ENCODE data around the gene NKG7. TPM values are rescaled to one million over a fixed set of nuclear protein-coding genes. Genes with fewer than 3 reads are reported as not detected.

Gene NKG7
- total and polyA plus RNA-seq, 8 donors = 0.56 to 2.1 (median 1.0) TPM; not detected in 2

GRCh38 chr19:51387924-51388389, 15.5 kb upstream of the NKG7 start, which contains the start of gene LIM2:
TSS of gene LIM2 (minus strand) at chr19:51387974. CDS start at chr19:51387443, 531 bp downstream.
- FAIRE-seq = no peak
- intact Hi-C loops (cut with DNase I) = no loop called here
- no peaks in the 10 kb centered on the region for H3K27me3 ChIP-seq
- no peaks in the 10 kb centered on the region for H3K36me3 ChIP-seq
- DNase-seq = peak in 1 of 6 donors; percentile 21
- TF ChIP-seq CTCF (IDR thresholded peaks at IDR 0.05) = no peak
- H3K9me3 ChIP-seq = no peaks in the 10 kb centered on the region
- ATAC-seq = no peak
- no peak within 1 kb of the TSS for H3K27ac ChIP-seq
- 57 to 72% methylated on average over 15 of the region's 15 CpGs for WGBS, 2 donors
- no peaks in the 10 kb centered on the region for H3K4me1 ChIP-seq
- no peak within 1 kb of the TSS for H3K4me3 ChIP-seq

GRCh38 chr19:51386882-51387520, 14.5 kb upstream of the NKG7 start:
- H3K4me3 ChIP-seq = no peak overlapping the region
- intact Hi-C loops (cut with DNase I) = no loop called here
- H3K9me3 ChIP-seq = no peaks in the 10 kb centered on the region
- TF ChIP-seq CTCF (IDR thresholded peaks at IDR 0.05) = no peak
- FAIRE-seq = no peak
- H3K36me3 ChIP-seq = no peaks in the 10 kb centered on the region
- H3K27ac ChIP-seq = no peak overlapping the region
- DNase-seq = peak in 1 of 6 donors; percentile 47
- H3K4me1 ChIP-seq = no peaks in the 10 kb centered on the region
- H3K27me3 ChIP-seq = no peaks in the 10 kb centered on the region
- WGBS, 2 donors = 59 to 67% methylated on average over 14 of the region's 14 CpGs
- no peak for ATAC-seq

- ATAC-seq (no peak), FAIRE-seq (no peak), DNase-seq (no peak)
- no peaks in the 10 kb centered on the region for H3K27me3 ChIP-seq
- H3K4me3 ChIP-seq = no peak overlapping the region
- no peaks in the 10 kb centered on the region for H3K9me3 ChIP-seq
- H3K36me3 ChIP-seq = no peaks in the 10 kb centered on the region
- TF ChIP-seq CTCF (IDR thresholded peaks at IDR 0.05) = no peak
- H3K4me1 ChIP-seq = no peaks in the 10 kb centered on the region
- H3K27ac ChIP-seq = no peak overlapping the region
- WGBS, 2 donors = 89 to 95% methylated on average over 4 of the region's 4 CpGs
- intact Hi-C loops (cut with DNase I) = no loop called here
These were observed 9.6 kb upstream of the NKG7 start for GRCh38 chr19:51382004-51382403.

- DNase-seq (no peak), FAIRE-seq (no peak), ATAC-seq (no peak)
- no peaks in the 10 kb centered on the region for H3K36me3 ChIP-seq
- WGBS, 2 donors = 80 to 82% methylated on average over 9 of the region's 9 CpGs
- H3K4me1 ChIP-seq = no peaks in the 10 kb centered on the region
- TF ChIP-seq CTCF (IDR thresholded peaks at IDR 0.05) = no peak
- no peak overlapping the region for H3K27ac ChIP-seq
- no peaks in the 10 kb centered on the region for H3K27me3 ChIP-seq
- H3K9me3 ChIP-seq = no peaks in the 10 kb centered on the region
- no peak overlapping the region for H3K4me3 ChIP-seq
- intact Hi-C loops (cut with DNase I) = no loop called here
These were observed 7.9 kb upstream of the NKG7 start for GRCh38 chr19:51380379-51380778.

GRCh38 chr19:51377422-51377821, 5.0 kb upstream of the NKG7 start:
- WGBS, 2 donors = 75 to 77% methylated on average over 2 of the region's 2 CpGs
- intact Hi-C loops (cut with DNase I) = no loop called here
- H3K27ac ChIP-seq = no peak overlapping the region
- no peak for FAIRE-seq
- TF ChIP-seq CTCF (IDR thresholded peaks at IDR 0.05) = no peak
- H3K36me3 ChIP-seq = no peaks in the 10 kb centered on the region
- H3K27me3 ChIP-seq = no peaks in the 10 kb centered on the region
- no peak for ATAC-seq
- no peaks in the 10 kb centered on the region for H3K9me3 ChIP-seq
- no peaks in the 10 kb centered on the region for H3K4me1 ChIP-seq
- peak in 1 of 6 donors; percentile 16 for DNase-seq
- H3K4me3 ChIP-seq = no peak overlapping the region
